OCI-LY7 (cell line): ENCODE data around the gene FRRS1L. TPM values are rescaled to one million over a fixed set of nuclear protein-coding genes. Genes with fewer than 3 reads are reported as not detected.
A peak's percentile ranks its signal among the peaks of the same experiment; 100 is the strongest.

Experiments
- BruUV-seq: library from RNA; stranded (reverse); fragments of 400-500 nt; replicated peaks from 2 replicates; lab custom pipeline; 2021; lab: Mats Ljungman, UMichigan
- CTCF ChIA-PET: fragments of 300-600 bp; sonication (Branson Sonifier 250); formaldehyde crosslinking; loops from one replicate; lab custom pipeline; 2022; ENCODE audit warnings: antibody characterized with exemption; ENCODE audit not compliant: unreplicated experiment; lab: Charles Lee
- POLR2A ChIA-PET: fragments of 300-600 bp; sonication (Branson Sonifier 250); formaldehyde crosslinking; loops from one replicate; lab custom pipeline; 2022; ENCODE audit warnings: antibody characterized with exemption; lab: Charles Lee
- DNase-seq: peaks from one replicate; pipeline ENCODE4 v3.0.0-alpha.2; 2015; ENCODE audit warnings: low spot score
- H2AFZ ChIP-seq: fragments of 200-600 bp; sonication (generic), shearing (Covaris generic); 2 replicates; pipeline ENCODE4 v1.6.1; 2014; ENCODE audit warnings: mild to moderate bottlenecking, antibody characterized with exemption, low read length, moderate library complexity
- H3K27ac ChIP-seq: fragments of 200-600 bp; sonication (generic); 2 replicates; pipeline ENCODE4 v1.5.1; 2014; ENCODE audit warnings: mixed run types, low read depth, mild to moderate bottlenecking, moderate library complexity, low read length, inconsistent platforms; ENCODE audit not compliant: poor library complexity, severe bottlenecking
- H3K36me3 ChIP-seq: fragments of 200-600 bp; sonication (generic); 2 replicates; pipeline ENCODE4 v1.6.1; 2014; ENCODE audit warnings: mild to moderate bottlenecking, antibody characterized with exemption, low read length, moderate library complexity, mixed read lengths; ENCODE audit not compliant: insufficient read depth
- H3K4me1 ChIP-seq: fragments of 200-600 bp; sonication (generic); 2 replicates; pipeline ENCODE4 v1.5.1; 2014; ENCODE audit warnings: mild to moderate bottlenecking, low read length; ENCODE audit not compliant: insufficient read depth, poor library complexity, severe bottlenecking
- H3K4me2 ChIP-seq: fragments of 200-600 bp; sonication (generic); 2 replicates; pipeline ENCODE4 v1.6.1; 2014; ENCODE audit warnings: mild to moderate bottlenecking, low read length
- H3K4me3 ChIP-seq: fragments of 200-600 bp; sonication (generic); 2 replicates; pipeline ENCODE4 v1.5.1; 2014; ENCODE audit warnings: mild to moderate bottlenecking, low read depth, low read length; ENCODE audit not compliant: poor library complexity, severe bottlenecking
- H3K79me2 ChIP-seq: fragments of 200-600 bp; sonication (generic); 2 replicates; pipeline ENCODE4 v1.6.1; 2016; ENCODE audit warnings: low read depth, mild to moderate bottlenecking, low read length, moderate library complexity, mixed read lengths; ENCODE audit not compliant: insufficient read depth
- H3K9me2 ChIP-seq: fragments of 200-600 bp; sonication (generic); 2 replicates; pipeline ENCODE4 v1.6.1; 2016; ENCODE audit warnings: mild to moderate bottlenecking, low read length, mixed read lengths; ENCODE audit not compliant: insufficient read depth
- H3K9me3 ChIP-seq: fragments of 200-600 bp; sonication (generic); 2 replicates; pipeline ENCODE4 v1.6.1; 2014; ENCODE audit warnings: mild to moderate bottlenecking, mixed run types, low read length, mixed read lengths
- H4K20me1 ChIP-seq: fragments of 200-600 bp; sonication (generic); 2 replicates; pipeline ENCODE4 v1.6.1; 2014; ENCODE audit warnings: mild to moderate bottlenecking, antibody characterized with exemption, low read length, moderate library complexity, mixed read lengths; ENCODE audit not compliant: insufficient read depth
- CTCF ChIP-seq: fragments of 200-600 bp; sonication (generic); conservative IDR thresholded peaks from 2 replicates; pipeline ENCODE4 v1.5.1; 2014; ENCODE audit warnings: mild to moderate bottlenecking, antibody characterized with exemption, low read length, moderate library complexity, mixed read lengths
- EZH2phosphoT487 ChIP-seq: fragments of 200-600 bp; sonication (generic); IDR thresholded peaks from 2 replicates; pipeline ENCODE4 v1.6.1; 2018; ENCODE audit warnings: low read depth, borderline replicate concordance, mild to moderate bottlenecking, mixed run types, antibody characterized with exemption, low read length, moderate library complexity, mixed read lengths
- intact Hi-C: fragments of 100-400 bp; cut with micrococcal nuclease; formaldehyde crosslinking; loops from one replicate; pipeline ENCODE4 v1.10.0; 2022; ENCODE audit not compliant: unreplicated experiment
- total RNA-seq, 2 experiments: library from RNA; depleted of rRNA in 1 of 2; stranded (reverse); fragments of >200 nt in 1 of 2; shearing (Covaris generic) in 1 of 2; gene quantifications; 2 replicates each; pipeline ENCODE4 v1.2.3, GENCODE V29; 2014 to 2022

Gene FRRS1L
- total RNA-seq, 2 experiments from 2014 or later = not detected

- H3K9me3 ChIP-seq = no peaks in the 10 kb centered on the region
- intact Hi-C loops = no loop called here
- CTCF ChIA-PET = no interaction called here
These were observed 31.8 kb upstream of the FRRS1L start for GRCh38 chr9:109198736-109199382.

GRCh38 chr9:109193974-109194556, 27.0 kb upstream of the FRRS1L start:
- Histone ChIP-seq H3K79me2 (no peaks in the 10 kb centered on the region), H2AFZ (no peak overlapping the region), H3K9me2 (no peaks in the 10 kb centered on the region), H3K4me3 (no peak overlapping the region), H3K4me2 (no peak overlapping the region), H3K27ac (no peak overlapping the region), H3K36me3 (no peaks in the 10 kb centered on the region), H4K20me1 (no peaks in the 10 kb centered on the region), H3K4me1 (no peaks in the 10 kb centered on the region), H3K9me3 (no peaks in the 10 kb centered on the region)
- TF ChIP-seq CTCF = no peak
- DNase-seq = no peak
- CTCF ChIA-PET = no interaction called here
- intact Hi-C loops = no loop called here
- POLR2A ChIA-PET = interaction anchor here (0.6 kb wide), 1 partner anchor 198 kb away, joined by 3 read pairs; no protein-coding TSS in a partner anchor
- no TSS peak for BruUV-seq

More at GRCh38 chr9:109198736-109199382, 31.8 kb upstream of the FRRS1L start:
- no peak overlapping the region for H3K4me3 ChIP-seq
- peak; percentile 6 for DNase-seq
- no peak overlapping the region for H3K4me2 ChIP-seq
- no peaks in the 10 kb centered on the region for H3K36me3 ChIP-seq
- H3K79me2 ChIP-seq = no peaks in the 10 kb centered on the region
- no peaks in the 10 kb centered on the region for H4K20me1 ChIP-seq
- POLR2A ChIA-PET = interaction anchor here (0.7 to 0.8 kb wide), 2 partner anchors 19 to 470 kb away, joined by 3 read pairs; no protein-coding TSS in a partner anchor
- H3K4me1 ChIP-seq = no peaks in the 10 kb centered on the region
- no peak for TF ChIP-seq EZH2phosphoT487
- peak; percentile 56 for TF ChIP-seq CTCF
- no TSS peak for BruUV-seq
- H3K9me2 ChIP-seq = no peaks in the 10 kb centered on the region
- H2AFZ ChIP-seq = no peak overlapping the region
- no peak overlapping the region for H3K27ac ChIP-seq
